Mesodermal cell (in vitro differentiated cells): ENCODE measurements around the gene DOCK7.

Experiments used
- H3K27ac ChIP-seq: 2 replicates; pipeline ENCODE4 v1.7.0; 2013; ENCODE audit warnings: mild to moderate bottlenecking, low read depth, low read length, moderate library complexity; ENCODE audit not compliant: severe bottlenecking
- H3K36me3 ChIP-seq: 2 replicates; pipeline ENCODE4 v1.7.1; 2013; ENCODE audit warnings: mild to moderate bottlenecking, low read length, moderate library complexity; ENCODE audit not compliant: control insufficient read depth, insufficient read depth
- H3K4me1 ChIP-seq: one replicate; pipeline ENCODE4 v1.7.1; 2013; ENCODE audit warnings: mild to moderate bottlenecking, low read length; ENCODE audit not compliant: insufficient read depth, control insufficient read depth, poor library complexity, severe bottlenecking
- H3K4me3 ChIP-seq: 2 replicates; pipeline ENCODE4 v1.7.0; 2013; ENCODE audit warnings: low read length, control low read depth, mild to moderate bottlenecking; ENCODE audit not compliant: insufficient read depth, poor library complexity, severe bottlenecking; ENCODE audit errors: extremely low read depth
- H3K9me3 ChIP-seq: 2 replicates; pipeline ENCODE4 v1.7.1; 2013; ENCODE audit warnings: mild to moderate bottlenecking, low read length, moderate library complexity; ENCODE audit not compliant: control insufficient read depth
- WGBS, 2 experiments: methylation state at CpG; one replicate each; pipeline ENCODE4 v1.1.5; 2013; ENCODE audit warnings: missing lambda C conversion rate in 2 of 2; ENCODE audit not compliant: insufficient coverage in 2 of 2; 5-methylcytosine and 5-hydroxymethylcytosine counted together

Gene DOCK7

GRCh38 chr1:62435231-62436038 is 252.8 kb downstream of the DOCK7 start:
- H3K27ac ChIP-seq = peak overlapping the region; percentile 100
- H3K36me3 ChIP-seq = peaks cover 4% of the 10 kb centered on the region
- WGBS, 2 experiments = 58 to 63% methylated on average over 29 to 30 of the region's 31 CpGs
- peaks cover 6% of the 10 kb centered on the region for H3K4me1 ChIP-seq
- peak overlapping the region; percentile 99 for H3K4me3 ChIP-seq
- H3K9me3 ChIP-seq = no peaks in the 10 kb centered on the region

GRCh38 chr1:62434618-62435001 is 253.6 kb downstream of the DOCK7 start:
- H3K27ac ChIP-seq = no peak overlapping the region
- H3K4me1 ChIP-seq = peaks cover 6% of the 10 kb centered on the region
- H3K36me3 ChIP-seq = no peaks in the 10 kb centered on the region
- H3K9me3 ChIP-seq = no peaks in the 10 kb centered on the region
- 94 to 98% methylated on average over 10 to 11 of the region's 12 CpGs for WGBS, 2 experiments
- H3K4me3 ChIP-seq = no peak overlapping the region

GRCh38 chr1:62433861-62434617 is 254.1 kb downstream of the DOCK7 start:
- no peaks in the 10 kb centered on the region for H3K9me3 ChIP-seq
- H3K4me1 ChIP-seq = peaks cover 6% of the 10 kb centered on the region
- H3K4me3 ChIP-seq = no peak overlapping the region
- no peaks in the 10 kb centered on the region for H3K36me3 ChIP-seq
- no peak overlapping the region for H3K27ac ChIP-seq
- 94 to 98% methylated on average over 8 of the region's 10 CpGs for WGBS, 2 experiments

GRCh38 chr1:62429581-62429980 is 258.6 kb downstream of the DOCK7 start:
- H3K27ac ChIP-seq = no peak overlapping the region
- H3K4me3 ChIP-seq = no peak overlapping the region
- H3K36me3 ChIP-seq = no peaks in the 10 kb centered on the region
- H3K4me1 ChIP-seq = no peaks in the 10 kb centered on the region
- no peaks in the 10 kb centered on the region for H3K9me3 ChIP-seq
- 100% methylated on average over 1 of the region's 2 CpGs; no CpG with 5 or more reads in 1 of the 2 experiments for WGBS, 2 experiments

- no peak overlapping the region for H3K27ac ChIP-seq
- no peaks in the 10 kb centered on the region for H3K36me3 ChIP-seq
- 94% methylated on average over 2 of the region's 4 CpGs; no CpG with 5 or more reads in 1 of the 2 experiments for WGBS, 2 experiments
- peaks cover 4% of the 10 kb centered on the region for H3K4me1 ChIP-seq
- no peaks in the 10 kb centered on the region for H3K9me3 ChIP-seq
- no peak overlapping the region for H3K4me3 ChIP-seq
Observed at GRCh38 chr1:62428351-62428750, 259.8 kb downstream of the DOCK7 start.

- no peak overlapping the region for H3K27ac ChIP-seq
- no peak overlapping the region for H3K4me3 ChIP-seq
- H3K4me1 ChIP-seq = peaks cover 4% of the 10 kb centered on the region
- H3K9me3 ChIP-seq = no peaks in the 10 kb centered on the region
- WGBS, 2 experiments = 100% methylated on average over 1 of the region's 1 CpG; no CpG with 5 or more reads in 1 of the 2 experiments
- no peaks in the 10 kb centered on the region for H3K36me3 ChIP-seq
Observed at GRCh38 chr1:62426794-62427193, 261.4 kb downstream of the DOCK7 start.

- Histone ChIP-seq H3K4me3 (no peak overlapping the region), H3K27ac (no peak overlapping the region), H3K4me1 (peaks cover 4% of the 10 kb centered on the region), H3K9me3 (no peaks in the 10 kb centered on the region), H3K36me3 (no peaks in the 10 kb centered on the region)
- 80 to 100% methylated on average over 2 to 3 of the region's 3 CpGs for WGBS, 2 experiments
Observed at GRCh38 chr1:62426237-62426636, 261.9 kb downstream of the DOCK7 start.

GRCh38 chr1:62425041-62425440 is 263.1 kb downstream of the DOCK7 start:
- Histone ChIP-seq H3K4me1 (peaks cover 4% of the 10 kb centered on the region), H3K9me3 (no peaks in the 10 kb centered on the region), H3K36me3 (no peaks in the 10 kb centered on the region), H3K4me3 (no peak overlapping the region), H3K27ac (no peak overlapping the region)
- WGBS, 2 experiments = 82 to 90% methylated on average over 3 of the region's 5 CpGs

GRCh38 chr1:62424411-62424810 is 263.8 kb downstream of the DOCK7 start:
- Histone ChIP-seq H3K27ac (no peak overlapping the region), H3K9me3 (no peaks in the 10 kb centered on the region), H3K36me3 (no peaks in the 10 kb centered on the region), H3K4me3 (no peak overlapping the region), H3K4me1 (peaks cover 4% of the 10 kb centered on the region)
- 80 to 86% methylated on average over 1 to 4 of the region's 4 CpGs for WGBS, 2 experiments

- 85 to 92% methylated on average over 6 to 11 of the region's 14 CpGs for WGBS, 2 experiments
- no peak overlapping the region for H3K4me3 ChIP-seq
- no peaks in the 10 kb centered on the region for H3K9me3 ChIP-seq
- H3K4me1 ChIP-seq = peaks cover 4% of the 10 kb centered on the region
- no peaks in the 10 kb centered on the region for H3K36me3 ChIP-seq
- no peak overlapping the region for H3K27ac ChIP-seq
Observed at GRCh38 chr1:62423580-62424242, 264.5 kb downstream of the DOCK7 start.
